Ovary (tissue), 9 donors: Measurements from ENCODE around the gene DYNC1H1. TPM values are rescaled to one million over a fixed set of nuclear protein-coding genes. Genes with fewer than 3 reads are reported as not detected.

Source experiments
- DNase-seq, 5 donors: peaks; one replicate each; pipeline ENCODE4 v3.0.0-alpha.2; 2019 to 2020
- H3K27ac ChIP-seq, 2 donors: fragments of 200-600 bp; one replicate each; pipeline versions ENCODE4 v1.5.1 to v1.8.0; 2019 to 2022
- H3K27me3 ChIP-seq: fragments of 200-600 bp; one replicate; pipeline ENCODE4 v1.8.0; 2022
- H3K36me3 ChIP-seq: fragments of 200-600 bp; sonication (generic); one replicate; pipeline ENCODE4 v1.5.1; 2019
- H3K4me1 ChIP-seq: one replicate; pipeline ENCODE4 v1.8.1; 2013; ENCODE audit warnings: mild to moderate bottlenecking, moderate library complexity; ENCODE audit not compliant: insufficient read depth
- H3K4me3 ChIP-seq: fragments of 200-600 bp; sonication (generic); one replicate; pipeline ENCODE4 v1.5.1; 2017
- H3K9me3 ChIP-seq, 2 donors: fragments of 200-600 bp in 1 of 2; sonication (generic) in 1 of 2; one replicate each; pipeline versions ENCODE4 v1.5.1 to v1.8.1; 2013 to 2019; ENCODE audit warnings: mild to moderate bottlenecking in 1 of 2, moderate library complexity in 1 of 2
- CTCF ChIP-seq, 3 donors: fragments of 450-650 bp in 2 of 3; fragments of 200-600 bp in 1 of 3; IDR thresholded peaks; one replicate each; pipeline versions ENCODE4 v1.5.1 to v1.8.0; 2016 to 2022; ENCODE audit warnings: antibody characterized with exemption in 3 of 3, mild to moderate bottlenecking in 1 of 3
- EP300 ChIP-seq: sonication (generic); formaldehyde crosslinking; IDR thresholded peaks from one replicate; pipeline ENCODE4 v1.6.1; 2017; ENCODE audit warnings: antibody characterized with exemption
- POLR2A ChIP-seq: fragments of 450-650 bp; IDR thresholded peaks from one replicate; pipeline ENCODE4 v1.6.1; 2017; ENCODE audit warnings: antibody characterized with exemption, mild to moderate bottlenecking, moderate library complexity
- WGBS, 3 donors: extraction: QIAGEN DNeasy Blood & Tissue Kit in 1 of 3; methylation state at CpG; one replicate each; pipeline versions ENCODE4 v1.1.5 to v1.1.7; 2013 to 2017; 5-methylcytosine and 5-hydroxymethylcytosine counted together
- intact Hi-C, 4 donors: fragments of 100-400 bp; cut with DNase I; formaldehyde crosslinking; loops; one replicate each; pipeline versions ENCODE4 v1.11.0 to v1.15.1; 2022 to 2023
- polyA plus RNA-seq, 2 donors: library from polyadenylated mRNA; stranded (reverse); fragments of 200-250 nt in 1 of 2; fragments of 350-450 nt in 1 of 2; fragmentation: Illumina TruSeq in 1 of 2; extraction: RNeasy Lipid Tissue Mini Kit (QIAGEN cat#74804) in 1 of 2; gene quantifications; one replicate each; pipeline ENCODE4 v1.2.3, GENCODE V29; 2013 to 2014
- total RNA-seq, 7 donors: library from RNA; depleted of rRNA in 2 of 7; stranded (reverse); fragments of >200 nt in 2 of 7; fragmentation: NEBNext Ultra II Directional in 3 of 7; extraction: Animal tissue kit (Norgen Biotek cat#: 25700) in 3 of 7; gene quantifications; one replicate each; pipeline versions ENCODE4 v1.1.0 to v1.2.4, GENCODE V29; 2016 to 2023
- donor health status: DM: no; HTN: no; CAD: no; lungs with moderate emphysema.
- donor health status: DM: no; HTN: no; CAD: no.
- donor health status: Bipolar disorder and iron deficiency.
- donor health status: DM: yes; HTN: yes; CAD: no.
- donor health status: DM: no; HTN: no; CAD: no.
- donor health status: DM: yes; HTN: yes; CAD: no.

The DYNC1H1 gene
- total and polyA plus RNA-seq, 9 donors = 130 to 373 (median 246) TPM

- intact Hi-C loops = no loop called here
- TF ChIP-seq CTCF (IDR thresholded peaks at IDR 0.05) (no peak), EP300 (no peak), POLR2A (no peak)
- Histone ChIP-seq H3K27me3 (no peaks in the 10 kb centered on the region), H3K4me1 (no peaks in the 10 kb centered on the region), H3K36me3 (no peaks in the 10 kb centered on the region), H3K4me3 (no peak overlapping the region), H3K9me3 (no peaks in the 10 kb centered on the region), H3K27ac (no peak overlapping the region)
- 85% methylated on average over 9 of the region's 9 CpGs for WGBS, 3 donors
- no peak for DNase-seq
Observed at GRCh38 chr14:102005336-102005735, 41.0 kb downstream of the DYNC1H1 start.

DNA sequence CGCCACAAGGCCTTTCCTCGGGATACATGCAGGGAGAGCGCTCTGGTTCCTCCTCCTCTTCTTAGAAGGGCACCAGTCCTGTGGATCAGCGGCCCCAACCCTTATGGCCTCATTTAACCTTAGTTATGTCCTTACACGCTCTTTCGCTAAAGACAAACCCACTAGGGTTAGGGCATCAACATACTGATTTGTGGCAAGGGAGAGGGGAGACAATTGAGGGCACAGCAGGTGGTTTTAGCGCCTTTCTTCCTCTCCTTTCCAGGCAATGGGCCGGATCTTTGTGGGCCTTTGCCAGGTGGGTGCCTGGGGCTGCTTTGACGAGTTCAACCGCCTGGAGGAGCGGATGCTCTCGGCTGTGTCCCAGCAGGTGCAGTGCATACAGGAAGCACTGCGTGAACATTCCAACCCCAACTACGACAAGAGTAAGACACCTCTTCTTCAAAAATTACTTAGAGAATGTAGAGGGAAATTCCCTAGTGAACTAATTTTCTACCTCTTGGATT, 43.6 kb downstream of the DYNC1H1 start:
- Histone ChIP-seq H3K4me1 (no peaks in the 10 kb centered on the region), H3K27ac (no peak overlapping the region), H3K4me3 (no peak overlapping the region), H3K9me3 (no peaks in the 10 kb centered on the region), H3K36me3 (peaks cover 3% of the 10 kb centered on the region), H3K27me3 (no peaks in the 10 kb centered on the region)
- no peak for DNase-seq
- WGBS, 3 donors = 88 to 93% (median 90%) methylated on average over 14 of the region's 14 CpGs
- intact Hi-C loops = no loop called here
- TF ChIP-seq POLR2A = no peak
- TF ChIP-seq CTCF (IDR thresholded peaks at IDR 0.05) = no peak
- no peak for TF ChIP-seq EP300

GRCh38 chr14:102008891-102009290, 44.5 kb downstream of the DYNC1H1 start:
- Histone ChIP-seq H3K4me1 (no peaks in the 10 kb centered on the region), H3K9me3 (no peaks in the 10 kb centered on the region), H3K36me3 (peaks cover 3% of the 10 kb centered on the region), H3K27me3 (no peaks in the 10 kb centered on the region), H3K27ac (no peak overlapping the region), H3K4me3 (no peak overlapping the region)
- 78 to 80% (median 79%) methylated on average over 8 of the region's 8 CpGs for WGBS, 3 donors
- TF ChIP-seq CTCF (IDR thresholded peaks at IDR 0.05) (no peak), EP300 (no peak), POLR2A (no peak)
- no peak for DNase-seq
- intact Hi-C loops = no loop called here

DNA sequence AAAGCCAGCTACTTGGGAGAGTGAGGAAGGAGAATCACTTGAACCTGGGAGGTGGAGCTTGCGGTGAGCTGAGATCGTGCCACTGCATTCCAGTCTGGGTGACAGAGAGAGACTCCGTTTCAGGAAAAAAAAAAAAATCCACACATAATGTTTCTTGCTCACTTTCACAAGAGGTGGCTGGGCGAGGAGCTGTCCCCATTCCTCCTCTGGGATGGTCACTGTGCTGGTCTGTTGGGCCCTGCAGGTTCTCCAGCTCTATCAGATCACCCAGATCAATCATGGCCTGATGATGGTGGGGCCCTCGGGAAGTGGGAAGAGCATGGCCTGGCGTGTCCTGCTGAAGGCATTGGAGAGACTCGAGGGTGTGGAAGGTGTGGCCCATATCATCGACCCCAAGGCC, 47.3 kb downstream of the DYNC1H1 start:
- no peak overlapping the region for H3K4me3 ChIP-seq
- H3K36me3 ChIP-seq = peaks cover 3% of the 10 kb centered on the region
- no peaks in the 10 kb centered on the region for H3K9me3 ChIP-seq
- intact Hi-C loops = no loop called here
- no peaks in the 10 kb centered on the region for H3K27me3 ChIP-seq
- H3K4me1 ChIP-seq = no peaks in the 10 kb centered on the region
- 86 to 95% (median 86%) methylated on average over 8 of the region's 8 CpGs for WGBS, 3 donors
- no peak for DNase-seq
- no peak overlapping the region for H3K27ac ChIP-seq
- TF ChIP-seq CTCF (IDR thresholded peaks at IDR 0.05) (no peak), EP300 (no peak), POLR2A (no peak)

DNA sequence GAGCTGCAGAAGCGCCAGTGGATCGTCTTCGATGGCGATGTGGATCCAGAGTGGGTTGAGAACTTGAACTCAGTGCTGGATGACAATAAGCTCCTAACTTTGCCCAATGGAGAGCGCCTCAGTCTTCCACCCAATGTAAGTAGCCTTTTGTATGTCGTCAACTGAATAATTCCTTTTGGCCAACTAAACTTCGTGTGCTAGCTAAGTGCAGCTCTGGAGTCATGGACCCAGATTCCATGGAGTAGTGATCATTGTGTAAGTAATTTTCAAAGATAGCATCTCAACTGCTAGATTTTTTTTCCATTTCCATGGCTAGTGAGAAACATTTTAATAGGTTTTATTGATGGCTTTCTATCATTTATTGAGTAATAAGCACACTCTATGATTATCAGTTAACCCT, 48.0 kb downstream of the DYNC1H1 start:
- Histone ChIP-seq H3K4me3 (no peak overlapping the region), H3K4me1 (no peaks in the 10 kb centered on the region), H3K27me3 (no peaks in the 10 kb centered on the region), H3K27ac (no peak overlapping the region), H3K36me3 (peaks cover 3% of the 10 kb centered on the region), H3K9me3 (no peaks in the 10 kb centered on the region)
- intact Hi-C loops = no loop called here
- no peak for DNase-seq
- no peak for TF ChIP-seq EP300
- 95 to 98% (median 96%) methylated on average over 7 of the region's 7 CpGs for WGBS, 3 donors
